WTC11 (cell line): Measurements from ENCODE around the gene CSE1L. TPM values are rescaled to one million over a fixed set of nuclear protein-coding genes. Genes with fewer than 3 reads are reported as not detected.

Source experiments
- ATAC-seq: fragments of 200-7000 bp; cut with Tn5 transposase; 2 replicates; pipeline ENCODE4 v1.10.0; 2021; ENCODE audit warnings: mild to moderate bottlenecking, moderate library complexity
- CTCF ChIA-PET: fragments of 300-600 bp; sonication (Branson Sonifier 250); formaldehyde crosslinking; loops from one replicate; lab custom pipeline; 2021; ENCODE audit warnings: antibody characterized with exemption; lab: Charles Lee
- POLR2A ChIA-PET: fragments of 350-600 bp; sonication (Branson Sonifier 250); formaldehyde crosslinking; loops from one replicate; lab custom pipeline; 2021; ENCODE audit warnings: antibody characterized with exemption; lab: Charles Lee
- DNase-seq: peaks from one replicate; pipeline ENCODE4 v3.0.0; 2021; ENCODE audit warnings: low spot score
- H3K27ac Mint-ChIP-seq: 2 replicates; pipeline ENCODE4 v1.8.0; 2021; ENCODE audit warnings: mixed read lengths
- H3K27me3 Mint-ChIP-seq: 2 replicates; pipeline ENCODE4 v1.8.0; 2021; ENCODE audit warnings: low read depth, mild to moderate bottlenecking, moderate library complexity, mixed read lengths
- H3K36me3 Mint-ChIP-seq: 2 replicates; pipeline ENCODE4 v1.8.0; 2021; ENCODE audit warnings: mixed read lengths
- H3K4me1 Mint-ChIP-seq: 2 replicates; pipeline ENCODE4 v1.8.0; 2022; ENCODE audit warnings: mixed read lengths
- H3K4me3 Mint-ChIP-seq: 2 replicates; pipeline ENCODE4 v1.8.0; 2021; ENCODE audit warnings: mild to moderate bottlenecking, moderate library complexity, mixed read lengths
- H3K9me3 Mint-ChIP-seq: 2 replicates; pipeline ENCODE4 v1.8.0; 2021; ENCODE audit warnings: mixed read lengths
- AR ChIP-seq: fragments of 250-450 bp; sonication (Bioruptor Pico); IDR thresholded peaks from 2 replicates; pipeline ENCODE4 v1.9.0; 2021; ENCODE audit warnings: mild to moderate bottlenecking
- ARID4B ChIP-seq: sonication (generic); formaldehyde crosslinking; IDR thresholded peaks from 2 replicates; pipeline ENCODE4 v1.8.0; 2023; ENCODE audit warnings: missing genetic modification reagents, mild to moderate bottlenecking, borderline replicate concordance
- E2F4 ChIP-seq: sonication (generic); formaldehyde crosslinking; IDR thresholded peaks from 2 replicates; pipeline ENCODE4 v1.8.1; 2022; ENCODE audit warnings: low read depth, mild to moderate bottlenecking, moderate library complexity, missing genetic modification reagents, borderline replicate concordance
- E2F5 ChIP-seq: sonication (generic); formaldehyde crosslinking; IDR thresholded peaks from 2 replicates; pipeline ENCODE4 v1.8.1; 2022; ENCODE audit warnings: mild to moderate bottlenecking, moderate library complexity, missing genetic modification reagents
- ESRRA ChIP-seq: sonication (generic); formaldehyde crosslinking; IDR thresholded peaks from 2 replicates; pipeline ENCODE4 v1.8.1; 2022; ENCODE audit warnings: mild to moderate bottlenecking, missing genetic modification reagents, borderline replicate concordance
- FOXJ3 ChIP-seq: sonication (generic); formaldehyde crosslinking; IDR thresholded peaks from 2 replicates; pipeline ENCODE4 v1.9.0; 2021; ENCODE audit warnings: missing genetic modification reagents, mild to moderate bottlenecking, borderline replicate concordance
- FOXP1 ChIP-seq: sonication (generic); formaldehyde crosslinking; IDR thresholded peaks from 2 replicates; pipeline ENCODE4 v1.8.0; 2022; ENCODE audit warnings: missing genetic modification reagents, mild to moderate bottlenecking, moderate library complexity, borderline replicate concordance
- GTF2I ChIP-seq: fragments of 250-450 bp; sonication (Bioruptor Pico); conservative IDR thresholded peaks from 2 replicates; pipeline ENCODE4 v1.4.0; 2021; ENCODE audit warnings: mild to moderate bottlenecking
- HMGA2 ChIP-seq: fragments of 250-450 bp; sonication (Bioruptor Pico); IDR thresholded peaks from 2 replicates; pipeline ENCODE4 v1.4.0; 2021; ENCODE audit warnings: mild to moderate bottlenecking, moderate library complexity
- JAZF1 ChIP-seq: fragments of 250-450 bp; sonication (Bioruptor Pico); IDR thresholded peaks from 2 replicates; pipeline ENCODE4 v1.9.0; 2021; ENCODE audit warnings: moderate library complexity, mild to moderate bottlenecking, inconsistent platforms
- MYBL2 ChIP-seq: sonication (generic); formaldehyde crosslinking; IDR thresholded peaks from 2 replicates; pipeline ENCODE4 v1.8.1; 2023; ENCODE audit warnings: mild to moderate bottlenecking, moderate library complexity, missing genetic modification reagents
- NR2C2 ChIP-seq: sonication (generic); formaldehyde crosslinking; IDR thresholded peaks from 2 replicates; pipeline ENCODE4 v1.8.0; 2022; ENCODE audit warnings: mild to moderate bottlenecking, missing genetic modification reagents
- OVOL2 ChIP-seq: fragments of 250-450 bp; sonication (Bioruptor Pico); IDR thresholded peaks from 2 replicates; pipeline ENCODE4 v1.9.0; 2021; ENCODE audit warnings: mild to moderate bottlenecking, borderline replicate concordance
- PREB ChIP-seq: sonication (generic); formaldehyde crosslinking; IDR thresholded peaks from 2 replicates; pipeline ENCODE4 v1.8.1; 2022; ENCODE audit warnings: mild to moderate bottlenecking, missing genetic modification reagents, moderate library complexity, borderline replicate concordance
- RORB ChIP-seq: fragments of 250-450 bp; sonication (Bioruptor Pico); IDR thresholded peaks from 2 replicates; pipeline ENCODE4 v1.9.0; 2021; ENCODE audit warnings: mild to moderate bottlenecking
- SP1 ChIP-seq: sonication (generic); formaldehyde crosslinking; conservative IDR thresholded peaks from 2 replicates; pipeline ENCODE4 v1.8.1; 2022; ENCODE audit warnings: missing genetic modification reagents
- ZNF138 ChIP-seq: sonication (generic); formaldehyde crosslinking; conservative IDR thresholded peaks from 2 replicates; pipeline ENCODE4 v1.8.1; 2022; ENCODE audit warnings: mild to moderate bottlenecking, moderate library complexity, missing genetic modification reagents
- ZNF396 ChIP-seq: fragments of 250-450 bp; sonication (Bioruptor Pico); IDR thresholded peaks from 2 replicates; pipeline ENCODE4 v1.8.0; 2021; ENCODE audit warnings: mild to moderate bottlenecking, moderate library complexity, borderline replicate concordance
- ZNF425 ChIP-seq: fragments of 250-450 bp; sonication (Bioruptor Pico); conservative IDR thresholded peaks from 2 replicates; pipeline ENCODE4 v1.9.0; 2021; ENCODE audit warnings: mild to moderate bottlenecking
- ZNF671 ChIP-seq: fragments of 250-450 bp; sonication (Bioruptor Pico); IDR thresholded peaks from 2 replicates; pipeline ENCODE4 v1.8.0; 2021; ENCODE audit warnings: mild to moderate bottlenecking
- total RNA-seq: library from RNA; stranded (reverse); gene quantifications from 3 replicates; pipeline ENCODE4 v1.2.3, GENCODE V29; 2021
- TF ChIP-seq, protein P1 (sequence below): sonication (generic); formaldehyde crosslinking; IDR thresholded peaks from 2 replicates; pipeline ENCODE4 v1.8.1; 2023; ENCODE audit warnings: mild to moderate bottlenecking, moderate library complexity, missing genetic modification reagents

Gene CSE1L
- total RNA-seq, 1 experiment from 2014 or later = 192 TPM

- CTCF ChIA-PET = no interaction called here
- Mint-ChIP-seq H3K9me3 (no peaks in the 10 kb centered on the region), H3K4me1 (no peaks in the 10 kb centered on the region), H3K4me3 (no peak overlapping the region), H3K36me3 (peaks cover 95% of the 10 kb centered on the region), H3K27me3 (no peaks in the 10 kb centered on the region), H3K27ac (no peak overlapping the region)
- DNase-seq (no peak), ATAC-seq (no peak)
- TF ChIP-seq JAZF1 (CRISPR knock-in tag) (no peak), FOXP1 (CRISPR knock-in tag) (no peak), E2F4 (no peak), RORB (no peak), ZNF425 (CRISPR knock-in tag) (no peak), SP1 (CRISPR knock-in tag) (no peak), ARID4B (CRISPR knock-in tag) (no peak), OVOL2 (CRISPR knock-in tag) (no peak), NR2C2 (CRISPR knock-in tag) (no peak), E2F5 (CRISPR knock-in tag) (no peak), ZNF671 (CRISPR knock-in tag) (no peak), ZNF396 (CRISPR knock-in tag) (no peak)
- TF ChIP-seq, protein P1, sequence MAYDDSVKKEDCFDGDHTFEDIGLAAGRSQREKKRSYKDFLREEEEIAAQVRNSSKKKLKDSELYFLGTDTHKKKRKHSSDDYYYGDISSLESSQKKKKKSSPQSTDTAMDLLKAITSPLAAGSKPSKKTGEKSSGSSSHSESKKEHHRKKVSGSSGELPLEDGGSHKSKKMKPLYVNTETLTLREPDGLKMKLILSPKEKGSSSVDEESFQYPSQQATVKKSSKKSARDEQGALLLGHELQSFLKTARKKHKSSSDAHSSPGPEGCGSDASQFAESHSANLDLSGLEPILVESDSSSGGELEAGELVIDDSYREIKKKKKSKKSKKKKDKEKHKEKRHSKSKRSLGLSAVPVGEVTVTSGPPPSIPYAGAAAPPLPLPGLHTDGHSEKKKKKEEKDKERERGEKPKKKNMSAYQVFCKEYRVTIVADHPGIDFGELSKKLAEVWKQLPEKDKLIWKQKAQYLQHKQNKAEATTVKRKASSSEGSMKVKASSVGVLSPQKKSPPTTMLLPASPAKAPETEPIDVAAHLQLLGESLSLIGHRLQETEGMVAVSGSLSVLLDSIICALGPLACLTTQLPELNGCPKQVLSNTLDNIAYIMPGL (CRISPR knock-in tag) = no peak
- POLR2A ChIA-PET = no interaction called here
Observed at GRCh38 chr20:49091104-49091503, 45.0 kb downstream of the CSE1L start.

DNA sequence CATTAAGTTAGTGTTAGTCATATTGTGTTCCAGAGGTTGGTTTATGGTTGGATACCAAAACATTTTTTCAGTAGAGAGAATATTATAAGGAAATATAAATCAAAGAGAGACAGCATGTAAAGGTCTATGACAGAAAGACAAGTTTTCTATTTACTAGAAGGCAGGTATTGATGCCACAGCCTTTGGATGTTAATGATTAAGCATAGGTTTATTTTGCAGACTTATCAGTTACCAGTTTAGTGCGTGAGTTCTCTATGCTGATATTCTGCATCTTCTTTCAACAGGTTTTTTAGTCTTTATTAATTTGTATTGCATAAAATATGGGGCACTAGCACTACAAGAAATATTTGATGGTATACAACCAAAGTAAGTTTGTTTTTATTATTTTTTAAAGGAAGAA, 45.6 kb downstream of the CSE1L start:
- CTCF ChIA-PET = no interaction called here
- ATAC-seq (no peak), DNase-seq (no peak)
- Mint-ChIP-seq H3K4me1 (no peaks in the 10 kb centered on the region), H3K27ac (no peak overlapping the region), H3K4me3 (no peak overlapping the region), H3K27me3 (no peaks in the 10 kb centered on the region), H3K36me3 (peaks cover 95% of the 10 kb centered on the region), H3K9me3 (no peaks in the 10 kb centered on the region)
- POLR2A ChIA-PET = no interaction called here
- no peak for TF ChIP-seq GTF2I (CRISPR knock-in tag)
- TF ChIP-seq PREB (CRISPR knock-in tag) = no peak
- TF ChIP-seq ESRRA (CRISPR knock-in tag) = no peak
- TF ChIP-seq FOXJ3 (CRISPR knock-in tag) = no peak
- TF ChIP-seq ZNF396 (CRISPR knock-in tag) = no peak
- no peak for TF ChIP-seq HMGA2
- no peak for TF ChIP-seq MYBL2 (CRISPR knock-in tag)
- TF ChIP-seq AR (CRISPR knock-in tag) = no peak
- TF ChIP-seq ZNF138 (CRISPR knock-in tag) = no peak
